B cell (primary cell): ENCODE results near the gene USH1C. TPM values are rescaled to one million over a fixed set of nuclear protein-coding genes. Genes with fewer than 3 reads are reported as not detected.

Experiments used
- ATAC-seq: fragments of 200-7000 bp; cut with Tn5 transposase; one replicate; pipeline ENCODE4 v1.10.0; 2021; ENCODE audit warnings: low read depth, mild to moderate bottlenecking, moderate number of reproducible peaks, moderate library complexity
- CTCF ChIA-PET: fragments of 350-600 bp; sonication (Branson Sonifier 250); formaldehyde crosslinking; loops from one replicate; lab custom pipeline; 2021; ENCODE audit warnings: antibody characterized with exemption, inconsistent platforms; lab: Charles Lee
- POLR2A ChIA-PET: fragments of 350-600 bp; sonication (Branson Sonifier 250); formaldehyde crosslinking; loops from one replicate; lab custom pipeline; 2021; ENCODE audit warnings: antibody characterized with exemption; lab: Charles Lee
- DNase-seq: peaks from one replicate; pipeline ENCODE4 v3.0.0; 2013
- H2AFZ ChIP-seq: 2 replicates; pipeline ENCODE4 v1.6.1; 2012; ENCODE audit warnings: mild to moderate bottlenecking, low read depth, low read length; ENCODE audit not compliant: insufficient read depth, poor library complexity, severe bottlenecking
- H3K27ac ChIP-seq, 2 donors: 1 replicate in 1 of 2; 2 replicates in 1 of 2; pipeline ENCODE4 v1.5.1; 2012 to 2013; ENCODE audit warnings: low read length in 2 of 2, mild to moderate bottlenecking in 2 of 2, moderate library complexity in 1 of 2
- H3K27me3 ChIP-seq, 4 experiments: fragments of 200-600 bp in 1 of 4; sonication (generic) in 1 of 4; replicated peaks in 1 of 4; 1 replicate in 2 of 4; 2 replicates in 2 of 4; pipeline versions ENCODE4 v1.6.1 to v1.7.0; 2013 to 2016; ENCODE audit warnings: low read length in 3 of 4, mild to moderate bottlenecking in 2 of 4, mixed read lengths in 1 of 4, moderate library complexity in 1 of 4; ENCODE audit not compliant: insufficient read depth in 4 of 4, control insufficient read depth in 3 of 4; ENCODE audit errors: control extremely low read depth in 1 of 4
- H3K36me3 ChIP-seq, 2 experiments: replicated peaks in 1 of 2; 1 replicate in 1 of 2; 2 replicates in 1 of 2; pipeline versions ENCODE4 v1.6.1 to v1.7.1; 2013; ENCODE audit warnings: low read length in 1 of 2; ENCODE audit not compliant: insufficient read depth in 2 of 2, control insufficient read depth in 1 of 2; ENCODE audit errors: control extremely low read depth in 1 of 2, extremely low read depth in 1 of 2
- H3K4me1 ChIP-seq, 2 donors: fragments of 200-600 bp in 1 of 2; sonication (generic) in 1 of 2; 1 replicate in 1 of 2; 2 replicates in 1 of 2; pipeline versions ENCODE4 v1.5.1 to v1.6.1; 2013 to 2017; ENCODE audit warnings: low read length in 2 of 2; ENCODE audit not compliant: control insufficient read depth in 2 of 2, insufficient read depth in 2 of 2
- H3K4me2 ChIP-seq: replicated peaks from 2 replicates; pipeline ENCODE3; 2012; ENCODE audit warnings: mild to moderate bottlenecking, low read depth, low read length; ENCODE audit not compliant: poor library complexity, severe bottlenecking
- H3K4me3 ChIP-seq, 5 experiments: fragments of 200-600 bp in 1 of 5; sonication (generic) in 1 of 5; 1 replicate in 3 of 5; 2 replicates in 2 of 5; pipeline versions ENCODE4 v1.5.1 to v1.7.0; 2011 to 2016; ENCODE audit warnings: low read length in 4 of 5, mild to moderate bottlenecking in 4 of 5, low read depth in 2 of 5, control low read depth in 1 of 5, moderate library complexity in 1 of 5; ENCODE audit not compliant: insufficient read depth in 1 of 5; ENCODE audit errors: control extremely low read depth in 1 of 5, extremely low read depth in 1 of 5
- H3K79me2 ChIP-seq: fragments of 200-600 bp; sonication (generic); one replicate; pipeline ENCODE4 v1.6.0; 2016; ENCODE audit warnings: low read length; ENCODE audit not compliant: control insufficient read depth, insufficient read depth
- H3K9ac ChIP-seq: fragments of 200-600 bp; sonication (generic); 2 replicates; pipeline ENCODE4 v1.6.1; 2017; ENCODE audit warnings: mild to moderate bottlenecking, low read length, moderate library complexity
- H3K9me3 ChIP-seq, 3 donors: one replicate each; pipeline versions ENCODE4 v1.6.1 to v1.7.1; 2013; ENCODE audit warnings: low read length in 2 of 3; ENCODE audit not compliant: control insufficient read depth in 2 of 3, insufficient read depth in 1 of 3; ENCODE audit errors: control extremely low read depth in 1 of 3
- H4K20me1 ChIP-seq: 2 replicates; pipeline ENCODE4 v1.6.0; 2012; ENCODE audit warnings: mild to moderate bottlenecking, low read length; ENCODE audit not compliant: insufficient read depth, control insufficient read depth, poor library complexity, severe bottlenecking
- H3K27ac Mint-ChIP-seq: one replicate; pipeline ENCODE4 v1.8.0; 2021; ENCODE audit warnings: mixed read lengths
- H3K27me3 Mint-ChIP-seq: one replicate; pipeline ENCODE4 v1.8.0; 2021; ENCODE audit warnings: mixed read lengths
- H3K4me1 Mint-ChIP-seq: one replicate; pipeline ENCODE4 v1.8.0; 2021; ENCODE audit warnings: mixed read lengths
- H3K4me3 Mint-ChIP-seq: one replicate; pipeline ENCODE4 v1.8.0; 2021; ENCODE audit warnings: mixed read lengths
- H3K9me3 Mint-ChIP-seq: one replicate; pipeline ENCODE4 v1.8.0; 2022; ENCODE audit warnings: mixed read lengths; ENCODE audit not compliant: insufficient read depth
- EZH2 ChIP-seq: IDR thresholded peaks from 2 replicates; pipeline ENCODE4 v1.6.1; 2012; ENCODE audit warnings: borderline replicate concordance, low read depth, mild to moderate bottlenecking, moderate library complexity, low read length; ENCODE audit not compliant: insufficient read depth, poor library complexity, severe bottlenecking
- WGBS: methylation state at CpG from one replicate; pipeline ENCODE4 v1.1.5; 2013; ENCODE audit warnings: missing lambda C conversion rate; ENCODE audit not compliant: insufficient coverage; 5-methylcytosine and 5-hydroxymethylcytosine counted together
- intact Hi-C: fragments of 100-400 bp; cut with micrococcal nuclease; formaldehyde crosslinking; loops from one replicate; pipeline ENCODE4 v1.10.0; 2022
- polyA plus RNA-seq: library from polyadenylated mRNA; depleted of rRNA; stranded (reverse); fragments of >200 nt; gene quantifications from 2 replicates; pipeline ENCODE4 v1.2.3, GENCODE V29; 2012
- total RNA-seq, 2 donors: library from RNA; stranded (reverse); fragments of 120-200 nt in 1 of 2; gene quantifications; 1 replicate in 1 of 2; 2 replicates in 1 of 2; pipeline versions ENCODE4 v1.2.3 to v1.2.4, GENCODE V29; 2013 to 2022
- TF ChIP-seq, protein P1 (sequence below): fragments of 200-600 bp; IDR thresholded peaks from one replicate; pipeline ENCODE4 v1.8.0; 2022; ENCODE audit warnings: antibody characterized with exemption, mild to moderate bottlenecking

USH1C gene
- total and polyA plus RNA-seq, 2 donors (not counting 1 experiment from before 2014, with no cell fraction given), result not detected

DNA sequence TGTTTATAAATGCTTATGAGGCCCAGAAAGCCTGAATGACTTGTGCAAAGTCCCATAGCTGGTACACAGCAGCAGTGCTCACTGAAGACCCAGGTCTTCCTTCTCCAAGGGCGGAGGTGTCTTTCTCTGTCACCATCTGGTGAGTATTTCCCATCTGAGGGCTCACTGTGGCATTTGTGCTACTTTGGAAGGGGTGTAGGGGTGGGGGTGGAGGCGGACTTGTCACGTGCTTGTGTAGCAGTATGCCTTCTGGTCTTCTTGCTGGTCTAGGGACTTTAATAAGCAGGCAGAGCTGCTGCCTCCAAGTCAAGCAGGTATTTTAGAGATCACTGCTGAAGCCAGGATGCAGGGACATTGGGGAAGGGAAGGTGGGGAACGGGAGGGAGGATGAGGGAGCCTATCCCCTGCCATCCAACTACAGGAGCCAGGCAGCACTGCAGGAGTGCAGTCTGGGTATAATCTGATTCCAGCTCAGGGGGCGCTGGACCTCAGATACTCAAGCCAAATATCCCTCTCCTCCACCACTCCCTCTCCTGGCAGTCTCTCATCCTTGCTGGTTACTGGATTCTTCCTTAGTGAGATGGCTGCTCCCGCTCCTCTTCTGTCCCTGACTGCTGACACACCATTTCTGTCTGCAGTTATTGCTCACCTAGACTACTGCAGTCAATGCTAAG is 71.0 kb downstream of the USH1C start:
- H3K27ac ChIP-seq, result no peak overlapping the region
- H3K4me1 ChIP-seq, result no peaks in the 10 kb centered on the region
- no peaks in the 10 kb centered on the region for H3K36me3 ChIP-seq
- ChIA-PET POLR2A (no interaction called here), CTCF (no interaction called here)
- no peak overlapping the region for H2AFZ ChIP-seq
- no peaks in the 10 kb centered on the region for H3K9me3 ChIP-seq
- no peak overlapping the region for H3K4me3 Mint-ChIP-seq
- H3K9me3 Mint-ChIP-seq, result no peaks in the 10 kb centered on the region
- H3K4me2 ChIP-seq, result no peak overlapping the region
- WGBS, result 56% methylated on average over 4 of the region's 6 CpGs
- DNase-seq, result no peak
- no peak for ATAC-seq
- no peaks in the 10 kb centered on the region for H3K4me1 Mint-ChIP-seq
- H3K4me3 ChIP-seq, result no peak overlapping the region
- H3K27me3 ChIP-seq, result peaks cover 0 to 38% (median 5%) of the 10 kb centered on the region in 4 experiments
- no peak overlapping the region for H3K9ac ChIP-seq
- TF ChIP-seq, protein P1, sequence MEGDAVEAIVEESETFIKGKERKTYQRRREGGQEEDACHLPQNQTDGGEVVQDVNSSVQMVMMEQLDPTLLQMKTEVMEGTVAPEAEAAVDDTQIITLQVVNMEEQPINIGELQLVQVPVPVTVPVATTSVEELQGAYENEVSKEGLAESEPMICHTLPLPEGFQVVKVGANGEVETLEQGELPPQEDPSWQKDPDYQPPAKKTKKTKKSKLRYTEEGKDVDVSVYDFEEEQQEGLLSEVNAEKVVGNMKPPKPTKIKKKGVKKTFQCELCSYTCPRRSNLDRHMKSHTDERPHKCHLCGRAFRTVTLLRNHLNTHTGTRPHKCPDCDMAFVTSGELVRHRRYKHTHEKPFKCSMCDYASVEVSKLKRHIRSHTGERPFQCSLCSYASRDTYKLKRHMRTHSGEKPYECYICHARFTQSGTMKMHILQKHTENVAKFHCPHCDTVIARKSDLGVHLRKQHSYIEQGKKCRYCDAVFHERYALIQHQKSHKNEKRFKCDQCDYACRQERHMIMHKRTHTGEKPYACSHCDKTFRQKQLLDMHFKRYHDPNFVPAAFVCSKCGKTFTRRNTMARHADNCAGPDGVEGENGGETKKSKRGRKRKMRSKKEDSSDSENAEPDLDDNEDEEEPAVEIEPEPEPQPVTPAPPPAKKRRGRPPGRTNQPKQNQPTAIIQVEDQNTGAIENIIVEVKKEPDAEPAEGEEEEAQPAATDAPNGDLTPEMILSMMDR, result no peak
- no peak for TF ChIP-seq EZH2
- no peak overlapping the region for H3K27ac Mint-ChIP-seq
- H3K27me3 Mint-ChIP-seq, result peaks cover 39% of the 10 kb centered on the region
- no peaks in the 10 kb centered on the region for H4K20me1 ChIP-seq
- H3K79me2 ChIP-seq, result no peaks in the 10 kb centered on the region
- intact Hi-C loops, result no loop called here

DNA sequence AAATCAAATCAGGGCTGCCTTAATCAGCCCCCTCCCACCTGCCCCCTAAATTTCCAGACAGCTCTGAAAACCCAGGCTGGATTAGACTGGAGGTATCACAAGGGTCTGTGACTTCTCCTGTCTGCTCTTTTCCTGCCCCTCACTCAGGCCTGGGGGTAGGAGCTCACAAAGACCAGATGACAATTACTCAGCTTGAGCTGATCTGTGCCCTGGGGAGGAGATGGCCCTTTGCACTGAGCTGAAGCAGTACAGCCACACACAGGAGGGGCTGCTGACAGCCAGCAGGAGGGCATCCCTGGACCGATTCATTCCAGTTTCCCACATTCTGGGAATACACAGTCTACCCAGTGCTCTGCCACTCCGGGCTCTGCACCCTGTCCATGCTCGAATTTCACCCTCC is 71.7 kb downstream of the USH1C start:
- ATAC-seq (no peak), DNase-seq (no peak)
- Mint-ChIP-seq H3K4me1 (no peaks in the 10 kb centered on the region), H3K9me3 (no peaks in the 10 kb centered on the region), H3K27ac (no peak overlapping the region), H3K4me3 (no peak overlapping the region), H3K27me3 (peaks cover 35% of the 10 kb centered on the region)
- H3K9me3 ChIP-seq, result no peaks in the 10 kb centered on the region
- H3K27me3 ChIP-seq, result peaks cover 0 to 34% (median 5%) of the 10 kb centered on the region in 4 experiments
- CTCF ChIA-PET, result no interaction called here
- H3K4me3 ChIP-seq, result no peak overlapping the region
- no peak overlapping the region for H3K9ac ChIP-seq
- H3K4me1 ChIP-seq, result no peaks in the 10 kb centered on the region
- no peaks in the 10 kb centered on the region for H3K36me3 ChIP-seq
- POLR2A ChIA-PET, result no interaction called here
- no peaks in the 10 kb centered on the region for H4K20me1 ChIP-seq
- H3K27ac ChIP-seq, result no peak overlapping the region
- no peaks in the 10 kb centered on the region for H3K79me2 ChIP-seq
- intact Hi-C loops, result no loop called here
- no peak for TF ChIP-seq EZH2
- TF ChIP-seq, protein P1, result no peak
- WGBS, result 54% methylated on average over 3 of the region's 3 CpGs
- no peak overlapping the region for H3K4me2 ChIP-seq
- no peak overlapping the region for H2AFZ ChIP-seq
